Epidermal melanocyte (primary cell): ENCODE measurements around the gene UBXN11.
"Not testable (repeated sequence)": the region's sequence is repeated elsewhere in the genome, so short reads cannot be mapped to it uniquely, and the experiment has no call there.

Source experiments
- DNase-seq: peaks from one replicate; pipeline ENCODE4 v3.0.0; 2011; ENCODE audit warnings: low spot score; ENCODE audit not compliant: insufficient read length

UBXN11 gene

GRCh38 chr1:26337206-26337535 lies 30.7 kb upstream of the UBXN11 start:
- DNase-seq: no peak

GRCh38 chr1:26336477-26337205 lies 30.2 kb upstream of the UBXN11 start:
- no peak for DNase-seq

GRCh38 chr1:26335774-26336476 lies 29.5 kb upstream of the UBXN11 start:
- no peak for DNase-seq

- DNase-seq: not testable (repeated sequence)
These were observed 26.9 kb upstream of the UBXN11 start for GRCh38 chr1:26333312-26333711.

GRCh38 chr1:26330276-26330675 lies 23.8 kb upstream of the UBXN11 start:
- DNase-seq: no peak

GRCh38 chr1:26329380-26329779 lies 22.9 kb upstream of the UBXN11 start:
- not testable (repeated sequence) for DNase-seq

- DNase-seq: no peak
These were observed 22.2 kb upstream of the UBXN11 start for GRCh38 chr1:26328597-26328996.

- DNase-seq: no peak
These were observed 21.5 kb upstream of the UBXN11 start for GRCh38 chr1:26327956-26328362.

GRCh38 chr1:26324550-26324949 lies 18.1 kb upstream of the UBXN11 start:
- DNase-seq: no peak

GRCh38 chr1:26323382-26323781 lies 16.9 kb upstream of the UBXN11 start:
- no peak for DNase-seq

GRCh38 chr1:26322042-26322331 lies 15.6 kb upstream of the UBXN11 start:
- no peak for DNase-seq

GRCh38 chr1:26321315-26322041 lies 15.0 kb upstream of the UBXN11 start:
- DNase-seq: peak; percentile 91

- no peak for DNase-seq
These were observed 14.5 kb upstream of the UBXN11 start for GRCh38 chr1:26320896-26321295.

GRCh38 chr1:26318338-26319064 lies 12.1 kb upstream of the UBXN11 start:
- no peak for DNase-seq

GRCh38 chr1:26317612-26318337 lies 11.3 kb upstream of the UBXN11 start, which contains the start of gene CD52:
Gene CD52, plus strand, starts transcription at chr1:26317958. Its CDS starts 60 bp downstream, at chr1:26318018.
- DNase-seq: no peak

- no peak for DNase-seq
These were observed 10.7 kb upstream of the UBXN11 start for GRCh38 chr1:26317146-26317545.

- no peak for DNase-seq
These were observed 9.7 kb upstream of the UBXN11 start for GRCh38 chr1:26315874-26316850.

GRCh38 chr1:26314501-26314900 lies 8.1 kb upstream of the UBXN11 start:
- DNase-seq: no peak

GRCh38 chr1:26307966-26308899 lies 1.8 kb upstream of the UBXN11 start:
- DNase-seq: not testable (repeated sequence)
